Measurements from ENCODE around the gene ZNF175.

ZNF175 gene

DNA sequence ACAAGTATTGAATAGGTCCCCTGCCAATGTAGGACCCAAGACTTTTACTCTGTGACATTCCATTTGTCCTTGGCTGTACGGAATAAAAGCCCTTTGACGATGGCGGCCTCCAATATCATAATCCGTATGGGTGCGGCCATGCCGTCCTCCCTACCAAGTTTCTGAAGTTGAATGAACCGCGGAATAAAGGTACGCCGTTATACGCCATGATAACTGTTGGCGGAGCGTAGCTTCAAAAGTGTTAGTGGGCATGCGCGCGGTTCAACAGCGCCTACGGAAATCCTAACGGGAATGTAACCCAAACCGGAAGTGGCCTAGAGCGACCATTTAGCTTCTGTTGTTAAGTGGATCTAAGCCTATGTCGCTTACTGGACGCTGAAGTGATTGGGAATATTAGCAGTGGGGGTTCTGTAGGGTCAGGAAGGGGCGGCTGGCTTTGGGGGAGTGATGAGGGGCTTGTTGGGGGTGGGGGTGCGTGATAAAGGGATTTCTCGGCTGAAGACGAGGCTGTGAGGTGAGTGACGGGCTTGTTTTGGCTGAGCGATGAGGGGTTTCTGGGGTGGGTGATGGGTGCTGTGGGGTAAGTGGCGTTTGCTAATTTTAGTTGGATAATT is at the start of gene ZNF175:
ZNF175 (plus strand) TSS at position 322 of the 614 bp plus-strand sequence. CDS start 2,047 bp downstream, outside the sequence.
- peak; percentile 97 for DNase-seq

DNA sequence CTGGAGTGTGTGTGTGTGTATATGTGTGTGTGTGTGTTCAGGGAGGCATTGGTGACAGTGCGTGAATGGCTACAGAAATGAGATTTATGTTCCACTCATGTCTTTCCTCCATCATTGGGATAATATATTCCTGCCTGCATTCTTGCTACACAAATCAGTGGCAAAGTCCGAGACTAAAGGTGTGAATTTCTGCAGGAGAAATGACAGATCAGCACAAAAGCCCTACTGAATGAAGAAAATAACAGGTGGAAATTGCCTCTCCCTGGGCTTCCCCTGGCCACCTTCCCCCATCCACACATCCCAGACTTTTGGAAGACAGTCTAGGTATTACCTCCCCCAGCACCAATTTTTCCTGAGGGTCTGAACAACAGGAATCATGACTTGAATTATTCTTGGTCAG is 49.7 kb upstream of the ZNF175 start:
- DNase-seq: no peak

GRCh38 chr19:51521781-51522180 is 49.3 kb upstream of the ZNF175 start:
- DNase-seq: no peak

GRCh38 chr19:51524666-51525264 is 46.3 kb upstream of the ZNF175 start:
- DNase-seq: no peak

DNA sequence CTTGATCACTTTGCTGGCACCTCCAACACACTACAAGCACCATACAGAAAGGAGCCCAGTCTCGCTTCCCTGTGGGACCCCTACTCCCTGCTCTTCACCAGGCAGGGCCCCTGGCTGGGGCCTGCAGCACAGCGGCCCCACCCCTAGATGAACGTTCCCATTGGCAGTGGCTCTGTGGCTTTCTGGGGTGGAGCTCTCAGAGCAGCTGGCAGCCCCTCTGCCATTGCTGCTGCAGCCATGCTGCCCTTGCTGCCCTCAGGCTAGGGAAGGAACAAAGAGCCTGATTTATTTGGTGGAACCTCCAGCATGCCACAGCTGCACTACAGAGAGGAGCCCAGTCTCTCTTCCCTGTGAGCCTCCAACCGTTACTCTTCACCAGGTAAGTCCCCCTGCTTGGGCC is 45.4 kb upstream of the ZNF175 start:
- DNase-seq: no peak

- no peak for DNase-seq
These were observed 41.8 kb upstream of the ZNF175 start for GRCh38 chr19:51529301-51529700.

DNA sequence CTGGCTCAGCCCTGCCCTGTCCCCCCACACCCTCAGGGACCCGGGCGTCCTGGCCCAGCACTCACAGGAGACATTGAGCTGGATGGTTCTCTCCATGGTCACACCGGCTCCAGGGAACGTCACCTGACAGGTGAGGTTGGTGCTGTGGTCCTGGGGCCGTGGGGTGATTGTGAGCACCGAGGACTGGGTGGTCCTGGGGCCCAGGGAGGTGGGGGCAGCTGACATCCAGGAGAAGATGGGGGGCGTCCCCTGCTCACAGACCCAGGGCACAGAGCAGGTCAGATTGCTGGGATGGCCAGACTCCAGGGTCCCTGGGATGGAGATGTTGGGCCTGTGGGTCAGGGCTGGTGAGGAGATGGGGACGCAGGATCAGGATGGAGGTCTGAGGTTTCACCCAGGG is 40.5 kb upstream of the ZNF175 start:
- no peak for DNase-seq

DNA sequence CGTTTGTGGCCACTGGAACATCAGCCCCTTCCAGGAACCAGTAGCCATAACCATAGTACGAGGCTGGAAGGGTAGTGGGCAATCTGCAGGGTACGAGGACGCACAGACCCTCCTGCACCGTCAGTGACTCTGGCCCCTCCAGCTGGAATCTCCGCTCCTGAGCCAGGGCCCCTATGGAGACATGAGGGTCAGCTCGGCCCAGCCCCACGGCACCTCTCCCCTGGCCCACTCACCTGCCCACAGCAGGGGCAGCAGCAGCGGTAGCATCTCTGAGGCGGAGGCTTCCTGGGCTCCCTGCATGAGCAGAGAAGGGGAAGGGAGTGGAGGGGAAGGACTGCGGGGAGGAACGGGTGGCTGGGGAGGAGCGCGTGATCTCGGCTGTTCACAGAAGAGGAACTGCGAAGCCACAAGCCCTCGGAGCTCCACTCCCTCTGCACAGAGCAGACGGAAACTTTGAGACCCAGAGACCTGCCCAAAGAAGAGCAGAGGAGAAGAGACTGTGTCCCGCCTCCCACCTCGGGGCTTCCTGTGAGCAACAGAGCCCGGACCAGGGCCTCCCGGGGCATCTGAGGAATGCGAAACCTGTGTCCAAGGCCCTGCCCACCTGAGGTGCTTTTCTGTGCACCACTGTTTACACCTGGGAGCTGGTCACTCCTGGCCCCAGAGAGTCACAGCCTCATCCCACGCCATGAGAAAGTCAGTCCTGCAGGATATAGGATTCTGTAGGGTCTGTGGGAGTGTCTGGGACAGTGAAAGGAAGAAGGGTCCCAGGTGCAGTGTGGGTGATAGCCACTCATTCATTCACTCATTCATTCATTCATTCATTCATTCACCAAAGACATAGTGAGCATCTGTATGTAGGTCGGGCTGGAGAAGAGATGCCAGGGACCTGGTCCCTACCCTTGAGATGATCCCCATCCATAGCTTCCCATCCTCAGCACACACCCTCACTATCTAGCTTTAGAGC is 39.5 kb upstream of the ZNF175 start, which contains the start of gene SIGLEC6:
SIGLEC6 (minus strand) TSS at position 322 of the 967 bp plus-strand sequence; CDS start at position 300, 22 bp downstream.
- no peak for DNase-seq

- no peak for DNase-seq
These were observed 35.5 kb upstream of the ZNF175 start for GRCh38 chr19:51535535-51535934.

GRCh38 chr19:51539821-51540366 is 31.2 kb upstream of the ZNF175 start:
- DNase-seq: no peak

DNA sequence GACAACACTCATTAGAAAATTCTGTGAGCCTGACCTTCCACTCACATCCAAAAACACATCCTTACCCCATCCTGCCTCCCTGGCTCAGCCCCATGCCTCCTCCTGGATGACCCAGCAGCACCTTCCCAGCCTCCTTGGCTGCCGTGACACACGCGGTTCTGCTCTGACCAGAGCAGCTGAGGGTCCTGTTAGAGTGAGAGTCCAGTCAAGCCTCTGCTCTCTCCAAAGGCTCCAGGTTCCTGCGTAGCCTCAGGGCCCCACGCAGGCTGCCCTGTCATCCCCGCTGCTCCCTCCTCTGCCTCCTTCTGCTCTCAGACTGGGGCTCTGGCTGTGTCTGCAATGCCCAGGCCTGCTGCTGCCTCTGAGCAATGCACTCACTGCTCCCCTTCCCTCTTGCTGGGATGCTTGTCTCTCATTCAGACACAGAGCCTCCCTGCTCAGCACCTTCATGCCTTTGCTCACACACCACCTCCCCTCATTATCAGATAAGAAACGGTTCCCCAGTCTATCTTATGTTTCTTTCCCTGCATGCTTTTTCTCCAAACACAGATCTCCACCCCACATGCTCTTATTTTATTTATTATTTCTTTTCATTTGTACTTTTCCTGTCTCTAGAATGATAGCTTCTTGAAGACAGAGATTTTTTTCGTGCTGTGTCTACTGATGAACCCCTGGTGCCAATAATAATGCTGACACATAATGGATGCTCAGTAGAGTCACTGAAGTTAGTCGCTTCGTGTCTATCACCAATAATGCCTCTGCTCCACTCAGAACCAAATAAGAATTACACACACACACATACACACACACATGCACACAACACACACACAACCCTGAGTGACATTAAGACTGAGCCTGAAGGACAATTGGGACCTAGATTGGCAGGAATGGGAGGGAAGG is 29.4 kb upstream of the ZNF175 start:
- DNase-seq: no peak

- no peak for DNase-seq
These were observed 28.4 kb upstream of the ZNF175 start for GRCh38 chr19:51542699-51543098.

GRCh38 chr19:51544038-51544437 is 27.0 kb upstream of the ZNF175 start:
- DNase-seq: no peak

GRCh38 chr19:51546107-51546649 is 24.9 kb upstream of the ZNF175 start:
- DNase-seq: no peak

- DNase-seq: peak; percentile 22
These were observed 24.3 kb upstream of the ZNF175 start for GRCh38 chr19:51546650-51547396.

GRCh38 chr19:51547397-51548212 is 23.5 kb upstream of the ZNF175 start:
- no peak for DNase-seq

GRCh38 chr19:51548213-51548651 is 22.9 kb upstream of the ZNF175 start:
- no peak for DNase-seq

- no peak for DNase-seq
These were observed 22.2 kb upstream of the ZNF175 start for GRCh38 chr19:51548891-51549305.

GRCh38 chr19:51549533-51550324 is 21.4 kb upstream of the ZNF175 start:
- DNase-seq: no peak

Measured in fibroblast of upper back skin (primary cell).